HG02870 (cell line): Measurements from ENCODE around the gene NPAS3.

Experiments
- ATAC-seq: cut with Tn5 transposase; IDR thresholded peaks from one replicate; pipeline ENCODE4 v1.9.1; 2021; ENCODE audit warnings: mild to moderate bottlenecking, moderate library complexity; ENCODE audit not compliant: unreplicated experiment

NPAS3 gene

GRCh38 chr14:33805593-33805992 lies 866.9 kb downstream of the NPAS3 start:
- no peak for ATAC-seq

- no peak for ATAC-seq
Measured at GRCh38 chr14:33806905-33807304, 868.2 kb downstream of the NPAS3 start.

- ATAC-seq = no peak
Measured at GRCh38 chr14:33808187-33808586, 869.5 kb downstream of the NPAS3 start.

- no peak for ATAC-seq
Measured at GRCh38 chr14:33809396-33809981, 870.8 kb downstream of the NPAS3 start.

GRCh38 chr14:33810308-33810707 lies 871.6 kb downstream of the NPAS3 start:
- ATAC-seq = no peak

GRCh38 chr14:33811721-33812120 lies 873.0 kb downstream of the NPAS3 start:
- no peak for ATAC-seq

- no peak for ATAC-seq
Measured at GRCh38 chr14:33812181-33812580, 873.5 kb downstream of the NPAS3 start.

GRCh38 chr14:33812601-33813000 lies 873.9 kb downstream of the NPAS3 start:
- ATAC-seq = no peak

GRCh38 chr14:33814010-33814409 lies 875.3 kb downstream of the NPAS3 start:
- no peak for ATAC-seq

GRCh38 chr14:33833706-33834465 lies 895.2 kb downstream of the NPAS3 start:
- ATAC-seq = no peak

GRCh38 chr14:33834466-33835260 lies 896.0 kb downstream of the NPAS3 start:
- no peak for ATAC-seq

GRCh38 chr14:33835261-33835655 lies 896.6 kb downstream of the NPAS3 start:
- ATAC-seq = no peak

- no peak for ATAC-seq
Measured at GRCh38 chr14:33835677-33836076, 897.0 kb downstream of the NPAS3 start.

GRCh38 chr14:33836203-33836899 lies 897.7 kb downstream of the NPAS3 start:
- no peak for ATAC-seq

- no peak for ATAC-seq
Measured at GRCh38 chr14:33836900-33837577, 898.4 kb downstream of the NPAS3 start.

- ATAC-seq = no peak
Measured at GRCh38 chr14:33837943-33838683, 899.4 kb downstream of the NPAS3 start.

GRCh38 chr14:33839193-33840076 lies 900.8 kb downstream of the NPAS3 start:
- no peak for ATAC-seq

- ATAC-seq = no peak
Measured at GRCh38 chr14:33840797-33841196, 902.1 kb downstream of the NPAS3 start.

- ATAC-seq = no peak
Measured at GRCh38 chr14:33842299-33842698, 903.6 kb downstream of the NPAS3 start.
